DOHH2 (cell line): Measurements from ENCODE around the gene KIR3DL1.
"Not testable (repeated sequence)": the region's sequence is repeated elsewhere in the genome, so short reads cannot be mapped to it uniquely, and the experiment has no call there.

ENCODE experiments used
- H3F3A ChIP-seq: fragments of 200-600 bp; sonication (generic), shearing (Covaris generic); 2 replicates; pipeline ENCODE4 v1.6.0; 2016; ENCODE audit warnings: antibody characterized with exemption, mild to moderate bottlenecking; ENCODE audit not compliant: control insufficient read depth, insufficient read depth
- H3K27ac ChIP-seq: fragments of 200-600 bp; sonication (generic); 2 replicates; pipeline ENCODE4 v1.5.1; 2014; ENCODE audit warnings: low read depth, mild to moderate bottlenecking, low read length, moderate library complexity
- H3K27me3 ChIP-seq: fragments of 200-600 bp; sonication (generic); 2 replicates; pipeline ENCODE4 v1.6.1; 2014; ENCODE audit warnings: mild to moderate bottlenecking, low read length, mixed read lengths; ENCODE audit not compliant: control insufficient read depth
- H3K36me3 ChIP-seq: fragments of 200-600 bp; sonication (generic); 2 replicates; pipeline ENCODE4 v1.6.1; 2014; ENCODE audit warnings: mild to moderate bottlenecking, low read length, moderate library complexity, mixed read lengths; ENCODE audit not compliant: control insufficient read depth
- H3K4me1 ChIP-seq: fragments of 200-600 bp; sonication (generic); 2 replicates; pipeline ENCODE4 v1.6.1; 2014; ENCODE audit warnings: mild to moderate bottlenecking, low read length, mixed read lengths; ENCODE audit not compliant: control insufficient read depth
- H3K4me2 ChIP-seq: fragments of 200-600 bp; sonication (generic); 2 replicates; pipeline ENCODE4 v1.6.0; 2014; ENCODE audit warnings: mild to moderate bottlenecking, low read length, moderate library complexity
- H3K4me3 ChIP-seq: fragments of 200-600 bp; sonication (generic); 2 replicates; pipeline ENCODE4 v1.5.1; 2014; ENCODE audit warnings: mild to moderate bottlenecking, low read length, mixed read lengths
- H3K79me2 ChIP-seq: fragments of 200-600 bp; sonication (generic); 2 replicates; pipeline ENCODE4 v1.6.1; 2014; ENCODE audit warnings: mild to moderate bottlenecking, low read length, mixed read lengths; ENCODE audit not compliant: control insufficient read depth
- H3K9me2 ChIP-seq: fragments of 200-600 bp; sonication (generic); replicated peaks from 2 replicates; pipeline ENCODE4 v1.6.1; 2014; ENCODE audit warnings: mild to moderate bottlenecking, low read length, mixed read lengths; ENCODE audit not compliant: control insufficient read depth
- H3K9me3 ChIP-seq: fragments of 200-600 bp; sonication (generic); 2 replicates; pipeline ENCODE4 v1.6.1; 2014; ENCODE audit warnings: antibody characterized with exemption, low read length, mixed read lengths; ENCODE audit not compliant: control insufficient read depth, insufficient read depth
- H4K20me1 ChIP-seq: fragments of 200-600 bp; sonication (generic); 2 replicates; pipeline ENCODE4 v1.6.0; 2014; ENCODE audit warnings: low read depth, mild to moderate bottlenecking, antibody characterized with exemption, low read length, moderate library complexity; ENCODE audit not compliant: control insufficient read depth, insufficient read depth

KIR3DL1 gene

GRCh38 chr19:54828064-54828463 is 11.8 kb downstream of the KIR3DL1 start:
- not testable (repeated sequence) for H3K4me1 ChIP-seq, H3K9me3 ChIP-seq, H3K9me2 ChIP-seq

GRCh38 chr19:54832496-54832895 is 16.2 kb downstream of the KIR3DL1 start, which contains the start of gene KIR2DS4:
Gene KIR2DS4 (plus strand): TSS chr19:54832676.
- H3K27me3 ChIP-seq, H3K4me1 ChIP-seq, H3K27ac ChIP-seq, H4K20me1 ChIP-seq, H3K9me3 ChIP-seq, H3F3A ChIP-seq, H3K4me3 ChIP-seq, H3K36me3 ChIP-seq, H3K4me2 ChIP-seq, H3K9me2 ChIP-seq, H3K79me2 ChIP-seq: not testable (repeated sequence)

More at GRCh38 chr19:54828064-54828463, 11.8 kb downstream of the KIR3DL1 start:
- not testable (repeated sequence) for H3K4me2 ChIP-seq, H4K20me1 ChIP-seq, H3K4me3 ChIP-seq, H3K27me3 ChIP-seq, H3K79me2 ChIP-seq, H3K36me3 ChIP-seq, H3F3A ChIP-seq, H3K27ac ChIP-seq

- H3K9me3 ChIP-seq: not testable (repeated sequence)
These were observed 18.9 kb downstream of the KIR3DL1 start for GRCh38 chr19:54835126-54835525.

GRCh38 chr19:54837522-54837921 is 21.3 kb downstream of the KIR3DL1 start:
- not testable (repeated sequence) for H3F3A ChIP-seq, H3K4me2 ChIP-seq, H3K4me1 ChIP-seq, H3K79me2 ChIP-seq, H3K27me3 ChIP-seq, H3K9me3 ChIP-seq, H4K20me1 ChIP-seq, H3K4me3 ChIP-seq, H3K36me3 ChIP-seq, H3K9me2 ChIP-seq, H3K27ac ChIP-seq

More at GRCh38 chr19:54835126-54835525, 18.9 kb downstream of the KIR3DL1 start:
- H3K4me1 ChIP-seq, H3K9me2 ChIP-seq, H3K27ac ChIP-seq, H3K4me3 ChIP-seq, H3K27me3 ChIP-seq, H3F3A ChIP-seq, H3K4me2 ChIP-seq, H4K20me1 ChIP-seq, H3K36me3 ChIP-seq, H3K79me2 ChIP-seq: not testable (repeated sequence)

GRCh38 chr19:54843171-54843570 is 26.9 kb downstream of the KIR3DL1 start:
- not testable (repeated sequence) for H3K9me3 ChIP-seq, H3F3A ChIP-seq, H3K9me2 ChIP-seq, H3K27ac ChIP-seq, H3K36me3 ChIP-seq, H3K4me2 ChIP-seq, H3K4me3 ChIP-seq, H3K4me1 ChIP-seq, H4K20me1 ChIP-seq, H3K79me2 ChIP-seq, H3K27me3 ChIP-seq

GRCh38 chr19:54850061-54850640 is 33.9 kb downstream of the KIR3DL1 start, which contains the start of gene KIR3DL2:
Gene KIR3DL2 (plus strand): TSS chr19:54850443. CDS start chr19:54850476, 33 bp downstream.
- H3K27ac ChIP-seq, H3K79me2 ChIP-seq, H3K4me1 ChIP-seq, H3K9me2 ChIP-seq, H3K27me3 ChIP-seq, H4K20me1 ChIP-seq, H3F3A ChIP-seq, H3K36me3 ChIP-seq, H3K4me2 ChIP-seq, H3K4me3 ChIP-seq, H3K9me3 ChIP-seq: not testable (repeated sequence)
